Gastrocnemius medialis (tissue), 4 donors: ENCODE results near the gene CADPS. TPM values are rescaled to one million over a fixed set of nuclear protein-coding genes. Genes with fewer than 3 reads are reported as not detected.

Experiments
- ATAC-seq, 2 donors: fragments of 150-250 bp; one replicate each; pipeline ENCODE4 v1.9.1; 2016
- DNase-seq, 2 donors: peaks; one replicate each; pipeline ENCODE4 v3.0.0-alpha.2; 2019
- H3K27ac ChIP-seq, 4 donors: fragments of 200-600 bp; sonication (generic); 1 replicate in 1 of 4; 2 replicates in 3 of 4; pipeline ENCODE4 v1.5.1; 2016 to 2018; ENCODE audit warnings: mild to moderate bottlenecking in 2 of 4, moderate library complexity in 1 of 4
- H3K27me3 ChIP-seq, 3 donors: fragments of 200-600 bp; sonication (generic) in 2 of 3; 1 replicate in 1 of 3; 2 replicates in 2 of 3; pipeline versions ENCODE4 v1.5.1 to v1.6.0; 2016 to 2019; ENCODE audit warnings: mild to moderate bottlenecking in 1 of 3, moderate library complexity in 1 of 3
- H3K36me3 ChIP-seq, 2 donors: fragments of 200-600 bp; sonication (generic) in 1 of 2; one replicate each; pipeline ENCODE4 v1.5.1; 2017 to 2018
- H3K4me1 ChIP-seq, 2 donors: fragments of 200-600 bp; sonication (generic) in 1 of 2; one replicate each; pipeline ENCODE4 v1.5.1; 2016 to 2017; ENCODE audit warnings: mild to moderate bottlenecking in 2 of 2
- H3K4me3 ChIP-seq, 4 donors: fragments of 200-600 bp; sonication (generic) in 3 of 4; 1 replicate in 1 of 4; 2 replicates in 3 of 4; pipeline ENCODE4 v1.5.1; 2016 to 2019; ENCODE audit warnings: mild to moderate bottlenecking in 2 of 4
- H3K9me3 ChIP-seq, 3 donors: fragments of 200-600 bp; sonication (generic) in 2 of 3; 1 replicate in 1 of 3; 2 replicates in 2 of 3; pipeline ENCODE4 v1.5.1; 2016 to 2019
- POLR2A ChIP-seq, 2 donors: fragments of 450-650 bp; IDR thresholded peaks; one replicate each; pipeline ENCODE4 v1.6.1; 2017; ENCODE audit warnings: antibody characterized with exemption in 2 of 2, mild to moderate bottlenecking in 2 of 2, moderate library complexity in 2 of 2
- in situ Hi-C, 4 donors: fragments of 200-750 bp; cut with MboI; loops; one replicate each; pipeline versions ENCODE4 v1.15.0 to v1.8.0; 2017; ENCODE audit warnings: low sequenced_read_pairs in 4 of 4
- intact Hi-C: fragments of 100-400 bp; cut with DNase I; formaldehyde crosslinking; loops from one replicate; pipeline ENCODE4 v1.15.1; 2023; ENCODE audit warnings: low total_unique reads
- total RNA-seq, 4 donors: library from RNA; depleted of rRNA; stranded (reverse); fragments of >200 nt; gene quantifications; one replicate each; pipeline versions ENCODE4 v1.1.0 to v1.2.3, GENCODE V29; 2016
- TF ChIP-seq, protein P1 (sequence below), 5 experiments: fragments of 450-650 bp in 3 of 5; fragments of 200-600 bp in 2 of 5; sonication (generic) in 2 of 5; IDR thresholded peaks in 4 of 5; conservative IDR thresholded peaks in 1 of 5; 1 replicate in 4 of 5; 2 replicates in 1 of 5; pipeline ENCODE4 v1.5.1; 2016 to 2019; ENCODE audit warnings: antibody characterized with exemption in 5 of 5, mild to moderate bottlenecking in 3 of 5, moderate library complexity in 3 of 5

CADPS gene
- total RNA-seq, 4 donors from 2014 or later = 2.1 TPM; not detected in 3

DNA sequence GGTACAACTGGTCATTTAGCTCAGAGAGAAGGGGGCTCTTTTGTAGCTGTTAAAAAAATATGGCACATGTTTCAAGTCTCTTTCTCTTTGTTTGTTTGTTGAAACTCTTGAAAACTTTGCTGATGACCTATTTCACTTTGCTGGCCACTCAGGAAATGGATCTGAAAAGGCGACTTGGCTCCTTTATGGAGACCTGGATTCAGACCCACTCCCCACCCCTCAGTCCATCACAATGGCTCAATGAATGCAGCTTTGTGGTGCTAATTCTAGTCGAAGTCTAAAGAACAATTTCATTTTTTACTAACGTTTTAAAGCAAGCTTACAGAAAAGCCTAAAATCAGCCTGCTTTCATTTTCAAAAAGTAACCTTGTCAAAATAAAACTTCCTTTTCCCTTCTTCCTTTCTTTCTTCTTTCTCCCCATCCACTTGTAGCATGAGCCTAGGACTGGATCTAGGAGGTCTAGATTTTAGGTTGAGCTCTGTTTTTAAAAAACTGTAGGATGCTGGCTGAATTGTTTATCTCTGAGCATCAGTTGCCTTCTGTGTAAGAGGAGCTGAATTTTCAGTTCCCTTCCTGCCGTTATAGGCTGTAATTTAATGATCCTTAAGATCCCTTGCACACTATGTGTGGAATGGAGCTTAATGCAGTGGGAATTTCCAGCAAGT is 336.4 kb downstream of the CADPS start:
- no peak for ATAC-seq
- TF ChIP-seq POLR2A (IDR thresholded peaks at IDR 0.05) = no peak
- TF ChIP-seq, protein P1, sequence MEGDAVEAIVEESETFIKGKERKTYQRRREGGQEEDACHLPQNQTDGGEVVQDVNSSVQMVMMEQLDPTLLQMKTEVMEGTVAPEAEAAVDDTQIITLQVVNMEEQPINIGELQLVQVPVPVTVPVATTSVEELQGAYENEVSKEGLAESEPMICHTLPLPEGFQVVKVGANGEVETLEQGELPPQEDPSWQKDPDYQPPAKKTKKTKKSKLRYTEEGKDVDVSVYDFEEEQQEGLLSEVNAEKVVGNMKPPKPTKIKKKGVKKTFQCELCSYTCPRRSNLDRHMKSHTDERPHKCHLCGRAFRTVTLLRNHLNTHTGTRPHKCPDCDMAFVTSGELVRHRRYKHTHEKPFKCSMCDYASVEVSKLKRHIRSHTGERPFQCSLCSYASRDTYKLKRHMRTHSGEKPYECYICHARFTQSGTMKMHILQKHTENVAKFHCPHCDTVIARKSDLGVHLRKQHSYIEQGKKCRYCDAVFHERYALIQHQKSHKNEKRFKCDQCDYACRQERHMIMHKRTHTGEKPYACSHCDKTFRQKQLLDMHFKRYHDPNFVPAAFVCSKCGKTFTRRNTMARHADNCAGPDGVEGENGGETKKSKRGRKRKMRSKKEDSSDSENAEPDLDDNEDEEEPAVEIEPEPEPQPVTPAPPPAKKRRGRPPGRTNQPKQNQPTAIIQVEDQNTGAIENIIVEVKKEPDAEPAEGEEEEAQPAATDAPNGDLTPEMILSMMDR (IDR thresholded peaks at IDR 0.05 in 4 of 5, conservative IDR thresholded peaks at IDR 0.05 in 1 of 5) = no peak
- H3K36me3 ChIP-seq = no peaks in the 10 kb centered on the region

DNA sequence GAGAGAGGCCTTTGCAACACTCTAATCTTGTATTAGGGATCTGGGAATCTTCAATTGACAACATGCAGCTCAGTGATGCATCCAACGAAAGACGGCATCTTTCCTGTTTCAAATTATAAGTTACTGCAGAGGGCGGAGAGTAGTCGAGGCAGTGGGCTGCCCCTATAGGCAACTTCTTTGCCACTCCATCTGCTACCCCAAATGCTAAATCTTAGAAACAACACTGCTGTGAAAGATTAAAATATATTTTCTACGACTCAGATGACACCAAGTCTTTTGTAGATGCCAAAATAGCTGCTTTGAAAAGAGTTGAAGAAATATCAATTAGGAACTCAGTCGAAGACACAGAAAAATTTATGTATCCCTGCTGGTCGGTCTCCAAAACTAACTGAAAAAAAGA is 340.9 kb downstream of the CADPS start:
- no peak overlapping the region for H3K27ac ChIP-seq
- no peak for DNase-seq
- no peaks in the 10 kb centered on the region for H3K36me3 ChIP-seq
- H3K27me3 ChIP-seq = peaks cover 0 to 5% (median 0%) of the 10 kb centered on the region in 3 donors
- no peak for ATAC-seq
- H3K4me1 ChIP-seq = no peaks in the 10 kb centered on the region
- no peak overlapping the region for H3K4me3 ChIP-seq
- TF ChIP-seq POLR2A (IDR thresholded peaks at IDR 0.05) = no peak
- TF ChIP-seq, protein P1 (IDR thresholded peaks at IDR 0.05 in 4 of 5, conservative IDR thresholded peaks at IDR 0.05 in 1 of 5) = no peak
- in situ Hi-C loops = no loop called here
- intact Hi-C loops = no loop called here
- no peaks in the 10 kb centered on the region for H3K9me3 ChIP-seq

More for the DNA sequence above, 336.4 kb downstream of the CADPS start:
- no peak for DNase-seq
- in situ Hi-C loops (no loop called here), intact Hi-C loops (no loop called here)
- Histone ChIP-seq H3K27me3 (peaks cover 0 to 5% (median 0%) of the 10 kb centered on the region in 3 donors), H3K4me3 (no peak overlapping the region), H3K27ac (no peak overlapping the region), H3K4me1 (no peaks in the 10 kb centered on the region), H3K9me3 (no peaks in the 10 kb centered on the region)

DNA sequence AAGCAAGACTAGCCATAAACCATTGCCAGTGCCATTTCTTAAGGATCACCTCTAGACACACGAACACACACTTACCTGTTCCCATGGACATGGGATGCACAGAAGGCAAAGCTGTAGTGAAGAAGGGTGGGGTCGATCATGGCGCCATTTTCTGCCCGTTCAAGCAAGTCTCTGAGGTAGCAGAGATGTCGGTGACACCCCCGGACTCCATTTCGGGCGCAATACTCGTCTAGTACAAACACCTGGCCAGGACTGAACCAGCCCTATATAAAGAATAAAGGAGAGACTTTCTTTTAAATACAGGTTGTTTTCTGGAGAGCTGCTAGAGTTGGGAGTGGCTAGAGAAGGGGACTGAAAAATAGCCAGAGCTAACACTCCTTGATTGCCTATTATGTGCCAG is 342.4 kb downstream of the CADPS start:
- H3K27me3 ChIP-seq = peaks cover 0 to 5% (median 0%) of the 10 kb centered on the region in 3 donors
- H3K36me3 ChIP-seq = no peaks in the 10 kb centered on the region
- H3K4me3 ChIP-seq = no peak overlapping the region
- no peak overlapping the region for H3K27ac ChIP-seq
- in situ Hi-C loops = no loop called here
- H3K9me3 ChIP-seq = no peaks in the 10 kb centered on the region
- no peak for TF ChIP-seq POLR2A (IDR thresholded peaks at IDR 0.05)
- TF ChIP-seq, protein P1 (IDR thresholded peaks at IDR 0.05 in 4 of 5, conservative IDR thresholded peaks at IDR 0.05 in 1 of 5) = no peak
- H3K4me1 ChIP-seq = no peaks in the 10 kb centered on the region
- ATAC-seq (no peak), DNase-seq (no peak)
- intact Hi-C loops = no loop called here

DNA sequence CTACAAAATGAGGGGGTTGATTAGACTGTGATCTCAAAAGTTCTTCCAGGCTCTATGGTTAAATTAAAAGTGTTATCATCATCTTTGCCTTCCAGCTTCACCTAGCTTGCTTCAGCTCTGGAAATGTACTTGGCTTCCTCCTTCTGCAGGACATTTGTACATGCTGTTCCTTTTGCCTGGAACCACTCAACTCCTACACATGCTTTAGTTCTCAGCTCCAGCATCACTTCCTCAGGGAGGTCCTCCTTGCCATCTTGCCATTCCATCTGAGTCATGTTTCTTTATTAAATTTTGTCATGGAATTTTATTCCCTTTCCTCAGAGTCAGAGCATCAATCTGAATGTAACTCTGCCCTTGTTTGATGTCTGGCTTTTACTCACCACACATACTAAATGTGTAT is 343.2 kb downstream of the CADPS start:
- intact Hi-C loops (no loop called here), in situ Hi-C loops (no loop called here)
- H3K27me3 ChIP-seq = peaks cover 0 to 1% (median 0%) of the 10 kb centered on the region in 3 donors
- H3K4me1 ChIP-seq = no peaks in the 10 kb centered on the region
- H3K9me3 ChIP-seq = no peaks in the 10 kb centered on the region
- H3K36me3 ChIP-seq = no peaks in the 10 kb centered on the region
- DNase-seq (no peak), ATAC-seq (no peak)
- TF ChIP-seq, protein P1 (IDR thresholded peaks at IDR 0.05 in 4 of 5, conservative IDR thresholded peaks at IDR 0.05 in 1 of 5) = no peak
- TF ChIP-seq POLR2A (IDR thresholded peaks at IDR 0.05) = no peak
- H3K4me3 ChIP-seq = no peak overlapping the region
- H3K27ac ChIP-seq = no peak overlapping the region

DNA sequence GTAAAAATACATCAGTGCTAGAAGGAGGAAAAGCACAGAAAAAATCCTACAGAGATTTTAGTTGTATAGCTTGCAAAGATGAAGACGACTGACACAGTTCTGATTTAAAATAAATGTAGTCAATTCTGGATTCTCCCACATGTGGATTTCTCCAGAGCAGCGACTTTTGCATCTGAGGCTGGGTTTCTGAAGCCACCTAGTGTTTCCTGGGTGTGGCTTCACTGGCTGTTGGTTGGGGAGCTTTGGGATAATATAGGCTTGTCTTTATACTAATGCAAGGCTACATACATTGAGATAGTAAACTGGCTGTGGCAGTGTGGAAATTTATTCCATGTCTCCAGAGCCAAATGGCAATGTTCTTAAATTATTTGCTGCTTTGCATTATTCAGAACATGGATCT is 343.7 kb downstream of the CADPS start:
- DNase-seq = no peak
- TF ChIP-seq POLR2A (IDR thresholded peaks at IDR 0.05) = no peak
- TF ChIP-seq, protein P1 (IDR thresholded peaks at IDR 0.05 in 4 of 5, conservative IDR thresholded peaks at IDR 0.05 in 1 of 5) = no peak
- no peaks in the 10 kb centered on the region for H3K9me3 ChIP-seq

More for the DNA sequence above, 343.7 kb downstream of the CADPS start:
- Histone ChIP-seq H3K4me3 (no peak overlapping the region), H3K4me1 (no peaks in the 10 kb centered on the region), H3K36me3 (no peaks in the 10 kb centered on the region), H3K27me3 (no peaks in the 10 kb centered on the region), H3K27ac (no peak overlapping the region)
- ATAC-seq = no peak
- intact Hi-C loops (no loop called here), in situ Hi-C loops (no loop called here)
